ENCODE results near the gene PRKN.

- TF ChIP-seq CTCF (conservative IDR thresholded peaks at IDR 0.05) (no peak), EZH2 (IDR thresholded peaks at IDR 0.05; ENCODE audit: low read depth) (no peak)
These were observed 490.2 kb downstream of the PRKN start for GRCh38 chr6:162237331-162237730.
